HepG2 (cell line): Measurements from ENCODE around the gene CCND1. TPM values are rescaled to one million over a fixed set of nuclear protein-coding genes. Genes with fewer than 3 reads are reported as not detected.

Experiments used
- ATAC-seq: fragments of 200-7000 bp; cut with Tn5 transposase; 3 replicates; pipeline ENCODE4 v1.9.1; 2020; ENCODE audit warnings: mild to moderate bottlenecking, moderate library complexity
- BruUV-seq: library from RNA; stranded (reverse); fragments of 400-500 nt; replicated peaks from 2 replicates; lab custom pipeline; 2021; lab: Mats Ljungman, UMichigan
- CTCF ChIA-PET: fragments of 300-600 bp; formaldehyde crosslinking; extraction: SDS; loops from one replicate; lab custom pipeline; 2021; ENCODE audit warnings: low total read pairs, inconsistent platforms, low intra/inter-chr PET ratio; lab: Yijun Ruan, JAX
- POLR2A ChIA-PET: fragments of 350-600 bp; sonication (Branson Sonifier 250); formaldehyde crosslinking; loops from one replicate; lab custom pipeline; 2020; ENCODE audit warnings: antibody characterized with exemption, inconsistent platforms; lab: Yijun Ruan, JAX
- DNase-seq: peaks from one replicate; pipeline ENCODE4 v3.0.0-alpha.2; 2015; ENCODE audit warnings: low spot score
- FAIRE-seq: peaks from 3 replicates; lab custom pipeline; 2011; peaks lifted over from hg19 to GRCh38; lab: Jason Lieb, UNC
- H2AFZ ChIP-seq: one replicate; pipeline ENCODE4 v1.6.1; 2011; ENCODE audit warnings: low read length, inconsistent platforms
- H3K27ac ChIP-seq: fragments of 300-600 bp; 3 replicates; pipeline ENCODE4 v1.8.0; 2011; ENCODE audit warnings: mixed run types, mild to moderate bottlenecking, mixed read lengths, low read length, inconsistent platforms; ENCODE audit not compliant: insufficient read depth; ENCODE audit errors: extremely low read length
- H3K27me3 ChIP-seq, 2 experiments: fragments of 200-600 bp in 1 of 2; 2 replicates in 1 of 2; 3 replicates in 1 of 2; pipeline versions ENCODE4 v1.6.0 to v1.8.0; 2011; ENCODE audit warnings: low read length in 2 of 2, mild to moderate bottlenecking in 2 of 2, moderate library complexity in 2 of 2, inconsistent platforms in 1 of 2; ENCODE audit not compliant: insufficient read depth in 2 of 2, control insufficient read depth in 1 of 2
- H3K36me3 ChIP-seq, 2 experiments: fragments of 200-600 bp in 1 of 2; replicated peaks in 1 of 2; 2 replicates in 1 of 2; 3 replicates in 1 of 2; pipeline versions ENCODE4 v1.5.1 to v1.8.0; 2011; ENCODE audit warnings: low read length in 2 of 2, inconsistent platforms in 1 of 2; ENCODE audit not compliant: insufficient read depth in 2 of 2, control insufficient read depth in 1 of 2
- H3K4me1 ChIP-seq: 2 replicates; pipeline ENCODE4 v1.5.1; 2012; ENCODE audit warnings: low read length, inconsistent platforms; ENCODE audit not compliant: insufficient read depth
- H3K4me2 ChIP-seq: 2 replicates; pipeline ENCODE4 v1.6.0; 2011; ENCODE audit warnings: low read depth, low read length, inconsistent platforms
- H3K4me3 ChIP-seq, 3 experiments: fragments of 200-600 bp in 1 of 3; sonication (generic), shearing (Covaris generic) in 1 of 3; replicated peaks in 1 of 3; 2 replicates each; pipeline ENCODE4 v1.5.1; 2011 to 2016; ENCODE audit warnings: low read length in 3 of 3, inconsistent platforms in 2 of 3, low read depth in 2 of 3, mild to moderate bottlenecking in 2 of 3, control low read depth in 1 of 3, mixed read lengths in 1 of 3; ENCODE audit not compliant: insufficient read depth in 1 of 3
- H3K79me2 ChIP-seq: one replicate; pipeline ENCODE4 v1.6.1; 2011; ENCODE audit warnings: low read length, inconsistent platforms; ENCODE audit not compliant: insufficient read depth
- H3K9ac ChIP-seq: 2 replicates; pipeline ENCODE4 v1.6.0; 2011; ENCODE audit warnings: mild to moderate bottlenecking, low read depth, low read length, inconsistent platforms; ENCODE audit not compliant: insufficient read depth
- H3K9me3 ChIP-seq: 2 replicates; pipeline ENCODE4 v1.5.1; 2012; ENCODE audit warnings: mild to moderate bottlenecking, low read length
- H4K20me1 ChIP-seq: 2 replicates; pipeline ENCODE4 v1.6.0; 2011; ENCODE audit warnings: inconsistent platforms, mild to moderate bottlenecking, low read length, moderate library complexity; ENCODE audit not compliant: insufficient read depth
- CEBPG ChIP-seq: IDR thresholded peaks from 2 replicates; pipeline ENCODE4 v1.6.1; 2016
- HHEX ChIP-seq: IDR thresholded peaks from 2 replicates; pipeline ENCODE4 v1.6.1; 2016; ENCODE audit warnings: control low read depth
- KLF6 ChIP-seq: IDR thresholded peaks from 2 replicates; pipeline ENCODE4 v1.8.0; 2016; ENCODE audit warnings: missing biosample characterization, missing genetic modification reagents
- NFATC3 ChIP-seq: sonication (generic); formaldehyde crosslinking; IDR thresholded peaks from 2 replicates; pipeline ENCODE4 v1.5.1; 2020; ENCODE audit warnings: mild to moderate bottlenecking, missing genetic modification reagents
- RBM39 ChIP-seq: fragments of 200-400 bp; formaldehyde crosslinking; IDR thresholded peaks from one replicate; pipeline ENCODE4 v1.6.1; 2018; ENCODE audit warnings: antibody characterized with exemption, mild to moderate bottlenecking, low read depth, low read length; ENCODE audit not compliant: poor library complexity, severe bottlenecking
- RFX3 ChIP-seq: IDR thresholded peaks from 2 replicates; pipeline ENCODE4 v1.6.1; 2016; ENCODE audit warnings: missing biosample characterization, missing genetic modification reagents
- RNF2 ChIP-seq: fragments of 450-650 bp; conservative IDR thresholded peaks from 2 replicates; pipeline ENCODE4 v1.6.1; 2016; ENCODE audit warnings: low read depth
- SMYD3 ChIP-seq: sonication (generic); formaldehyde crosslinking; IDR thresholded peaks from 2 replicates; pipeline ENCODE4 v1.8.1; 2023; ENCODE audit warnings: mild to moderate bottlenecking, missing genetic modification reagents
- SP2 ChIP-seq: sonication (generic); formaldehyde crosslinking; IDR thresholded peaks from 2 replicates; pipeline ENCODE4 v1.5.1; 2020; ENCODE audit warnings: mild to moderate bottlenecking, missing genetic modification reagents
- XBP1 ChIP-seq: sonication (generic); formaldehyde crosslinking; IDR thresholded peaks from 2 replicates; pipeline ENCODE4 v1.5.0; 2020; ENCODE audit warnings: missing genetic modification reagents
- ZNF326 ChIP-seq: sonication (generic); formaldehyde crosslinking; IDR thresholded peaks from 2 replicates; pipeline ENCODE4 v1.4.0; 2020; ENCODE audit warnings: missing genetic modification reagents, borderline replicate concordance
- ZSCAN22 ChIP-seq: sonication (generic); formaldehyde crosslinking; IDR thresholded peaks from 2 replicates; pipeline ENCODE4 v1.4.0; 2020; ENCODE audit warnings: mild to moderate bottlenecking, missing genetic modification reagents
- ZSCAN9 ChIP-seq: IDR thresholded peaks from 2 replicates; pipeline ENCODE4 v1.6.1; 2016; ENCODE audit warnings: borderline replicate concordance
- WGBS: methylation state at CpG from one replicate; pipeline ENCODE4 v1.1.6; 2017; ENCODE audit warnings: low lambda C conversion rate; 5-methylcytosine and 5-hydroxymethylcytosine counted together
- in situ Hi-C: cut with HindIII; loops from 2 replicates; pipeline ENCODE4 v1.10.0; 2017; ENCODE audit warnings: low pct_unique_long_range_greater_than_20kb; ENCODE audit not compliant: extremely low pct_ligation_motif_present
- intact Hi-C: fragments of 100-400 bp; cut with micrococcal nuclease; formaldehyde crosslinking; loops from one replicate; pipeline ENCODE4 v1.10.0; 2022; ENCODE audit not compliant: unreplicated experiment
- polyA plus RNA-seq, 8 experiments: library from polyadenylated mRNA; depleted of rRNA in 3 of 8; stranded (reverse) in 7 of 8; unstranded in 1 of 8; fragments of >200 nt; fragmentation: Illumina TruSeq in 4 of 8; extraction: Trizol in 4 of 8; gene quantifications; 2 replicates each; pipeline versions ENCODE4 v1.2.1 to v1.2.3, GENCODE V29; 2011 to 2016; ENCODE audit warnings: low read depth in 4 of 8, missing spikeins in 1 of 8, mixed read lengths in 1 of 8; ENCODE audit not compliant: insufficient read depth in 1 of 8
- total RNA-seq, 5 experiments: library from RNA; depleted of rRNA; stranded (reverse); fragments of >200 nt; fragmentation: Illumina TruSeq; extraction: Trizol; gene quantifications; 2 replicates each; pipeline ENCODE4 v1.2.3, GENCODE V29; 2016; ENCODE audit warnings: low read depth in 1 of 5
- TF ChIP-seq, protein P1 (sequence below): sonication (generic); formaldehyde crosslinking; IDR thresholded peaks from 2 replicates; pipeline ENCODE4 v1.5.1; 2020; ENCODE audit warnings: missing genetic modification reagents, mild to moderate bottlenecking, borderline replicate concordance
- TF ChIP-seq, protein P2 (sequence below): sonication (generic); formaldehyde crosslinking; IDR thresholded peaks from 2 replicates; pipeline ENCODE4 v1.4.0; 2020; ENCODE audit warnings: missing genetic modification reagents, borderline replicate concordance
- TF ChIP-seq, protein P3 (sequence below): sonication (generic); formaldehyde crosslinking; conservative IDR thresholded peaks from 2 replicates; pipeline ENCODE4 v1.8.0; 2022; ENCODE audit warnings: missing genetic modification reagents
- TF ChIP-seq, protein P4 (sequence below): sonication (generic); formaldehyde crosslinking; IDR thresholded peaks from 2 replicates; pipeline ENCODE4 v1.5.0; 2020; ENCODE audit warnings: mild to moderate bottlenecking, missing genetic modification reagents, moderate library complexity
- TF ChIP-seq, protein P5 (sequence below): sonication (generic); formaldehyde crosslinking; IDR thresholded peaks from 2 replicates; pipeline ENCODE4 v1.4.0; 2020; ENCODE audit warnings: mild to moderate bottlenecking, missing genetic modification reagents

Gene CCND1
- total and polyA plus RNA-seq, 2 of the 13 experiments (the other 11 are each of a cell fraction or from before 2014, with no cell fraction given): 107 to 136 TPM

DNA sequence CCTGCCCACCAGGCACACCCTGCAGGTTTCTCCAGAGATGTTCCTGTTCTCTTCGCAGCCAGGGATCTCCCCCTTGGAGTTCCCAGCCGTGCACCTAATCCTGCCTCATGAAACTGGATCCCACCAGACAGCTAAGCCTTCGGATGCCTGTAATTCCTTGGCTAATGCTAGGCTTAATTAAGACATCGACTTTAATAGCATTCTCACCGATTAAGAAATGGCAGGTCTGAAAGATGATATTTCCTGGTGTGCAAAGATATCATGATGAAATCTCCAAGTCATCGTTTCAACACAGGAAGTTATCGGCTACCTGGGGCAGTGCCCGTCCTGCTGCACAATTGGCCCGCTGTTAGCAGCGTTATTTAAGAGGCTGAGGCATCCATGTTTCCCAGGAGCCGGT is 41.5 kb upstream of the CCND1 start:
- no peak for ATAC-seq
- no peak for FAIRE-seq
- H4K20me1 ChIP-seq: no peaks in the 10 kb centered on the region
- no peak overlapping the region for H2AFZ ChIP-seq
- ChIA-PET CTCF (no interaction called here), POLR2A (no interaction called here)
- intact Hi-C loops: no loop called here
- no peak overlapping the region for H3K4me3 ChIP-seq
- no peaks in the 10 kb centered on the region for H3K9me3 ChIP-seq
- H3K9ac ChIP-seq: no peak overlapping the region
- no peaks in the 10 kb centered on the region for H3K79me2 ChIP-seq
- no peak overlapping the region for H3K27ac ChIP-seq
- BruUV-seq: no TSS peak
- DNase-seq: no peak
- peaks cover 23% of the 10 kb centered on the region for H3K4me1 ChIP-seq
- H3K36me3 ChIP-seq: no peaks in the 10 kb centered on the region
- no peak for TF ChIP-seq SMYD3
- TF ChIP-seq ZNF326: no peak
- no peak for TF ChIP-seq NFATC3 (CRISPR knock-in tag)
- no peak for TF ChIP-seq RFX3 (CRISPR knock-in tag)
- TF ChIP-seq, protein P1, sequence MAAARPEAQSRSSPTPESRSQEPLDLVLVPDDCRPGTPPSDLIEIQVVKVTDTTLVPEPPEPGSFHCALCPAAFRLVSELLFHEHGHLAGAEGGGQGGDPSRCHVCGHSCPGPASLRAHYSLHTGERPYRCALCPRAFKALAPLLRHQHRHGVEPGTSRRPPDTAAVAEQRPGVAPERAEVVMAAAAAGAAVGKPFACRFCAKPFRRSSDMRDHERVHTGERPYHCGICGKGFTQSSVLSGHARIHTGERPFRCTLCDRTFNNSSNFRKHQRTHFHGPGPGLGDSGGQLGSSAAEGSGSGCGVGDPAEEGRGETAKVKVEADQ (CRISPR knock-in tag): no peak
- TF ChIP-seq SP2 (CRISPR knock-in tag): no peak
- no peak for TF ChIP-seq RNF2
- TF ChIP-seq ZSCAN22 (CRISPR knock-in tag): no peak
- TF ChIP-seq, protein P2, sequence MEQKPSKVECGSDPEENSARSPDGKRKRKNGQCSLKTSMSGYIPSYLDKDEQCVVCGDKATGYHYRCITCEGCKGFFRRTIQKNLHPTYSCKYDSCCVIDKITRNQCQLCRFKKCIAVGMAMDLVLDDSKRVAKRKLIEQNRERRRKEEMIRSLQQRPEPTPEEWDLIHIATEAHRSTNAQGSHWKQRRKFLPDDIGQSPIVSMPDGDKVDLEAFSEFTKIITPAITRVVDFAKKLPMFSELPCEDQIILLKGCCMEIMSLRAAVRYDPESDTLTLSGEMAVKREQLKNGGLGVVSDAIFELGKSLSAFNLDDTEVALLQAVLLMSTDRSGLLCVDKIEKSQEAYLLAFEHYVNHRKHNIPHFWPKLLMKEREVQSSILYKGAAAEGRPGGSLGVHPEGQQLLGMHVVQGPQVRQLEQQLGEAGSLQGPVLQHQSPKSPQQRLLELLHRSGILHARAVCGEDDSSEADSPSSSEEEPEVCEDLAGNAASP (CRISPR knock-in tag): no peak
- TF ChIP-seq, protein P3, sequence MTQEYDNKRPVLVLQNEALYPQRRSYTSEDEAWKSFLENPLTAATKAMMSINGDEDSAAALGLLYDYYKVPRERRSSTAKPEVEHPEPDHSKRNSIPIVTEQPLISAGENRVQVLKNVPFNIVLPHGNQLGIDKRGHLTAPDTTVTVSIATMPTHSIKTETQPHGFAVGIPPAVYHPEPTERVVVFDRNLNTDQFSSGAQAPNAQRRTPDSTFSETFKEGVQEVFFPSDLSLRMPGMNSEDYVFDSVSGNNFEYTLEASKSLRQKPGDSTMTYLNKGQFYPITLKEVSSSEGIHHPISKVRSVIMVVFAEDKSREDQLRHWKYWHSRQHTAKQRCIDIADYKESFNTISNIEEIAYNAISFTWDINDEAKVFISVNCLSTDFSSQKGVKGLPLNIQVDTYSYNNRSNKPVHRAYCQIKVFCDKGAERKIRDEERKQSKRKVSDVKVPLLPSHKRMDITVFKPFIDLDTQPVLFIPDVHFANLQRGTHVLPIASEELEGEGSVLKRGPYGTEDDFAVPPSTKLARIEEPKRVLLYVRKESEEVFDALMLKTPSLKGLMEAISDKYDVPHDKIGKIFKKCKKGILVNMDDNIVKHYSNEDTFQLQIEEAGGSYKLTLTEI (CRISPR knock-in tag): no peak
- no peak for TF ChIP-seq KLF6 (CRISPR knock-in tag)
- TF ChIP-seq, protein P4, sequence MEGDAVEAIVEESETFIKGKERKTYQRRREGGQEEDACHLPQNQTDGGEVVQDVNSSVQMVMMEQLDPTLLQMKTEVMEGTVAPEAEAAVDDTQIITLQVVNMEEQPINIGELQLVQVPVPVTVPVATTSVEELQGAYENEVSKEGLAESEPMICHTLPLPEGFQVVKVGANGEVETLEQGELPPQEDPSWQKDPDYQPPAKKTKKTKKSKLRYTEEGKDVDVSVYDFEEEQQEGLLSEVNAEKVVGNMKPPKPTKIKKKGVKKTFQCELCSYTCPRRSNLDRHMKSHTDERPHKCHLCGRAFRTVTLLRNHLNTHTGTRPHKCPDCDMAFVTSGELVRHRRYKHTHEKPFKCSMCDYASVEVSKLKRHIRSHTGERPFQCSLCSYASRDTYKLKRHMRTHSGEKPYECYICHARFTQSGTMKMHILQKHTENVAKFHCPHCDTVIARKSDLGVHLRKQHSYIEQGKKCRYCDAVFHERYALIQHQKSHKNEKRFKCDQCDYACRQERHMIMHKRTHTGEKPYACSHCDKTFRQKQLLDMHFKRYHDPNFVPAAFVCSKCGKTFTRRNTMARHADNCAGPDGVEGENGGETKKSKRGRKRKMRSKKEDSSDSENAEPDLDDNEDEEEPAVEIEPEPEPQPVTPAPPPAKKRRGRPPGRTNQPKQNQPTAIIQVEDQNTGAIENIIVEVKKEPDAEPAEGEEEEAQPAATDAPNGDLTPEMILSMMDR: no peak
- no peak for TF ChIP-seq RBM39
- TF ChIP-seq CEBPG (CRISPR knock-in tag): no peak
- TF ChIP-seq ZSCAN9 (CRISPR knock-in tag): no peak
- TF ChIP-seq, protein P5, sequence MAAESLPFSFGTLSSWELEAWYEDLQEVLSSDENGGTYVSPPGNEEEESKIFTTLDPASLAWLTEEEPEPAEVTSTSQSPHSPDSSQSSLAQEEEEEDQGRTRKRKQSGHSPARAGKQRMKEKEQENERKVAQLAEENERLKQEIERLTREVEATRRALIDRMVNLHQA (CRISPR knock-in tag): no peak
- no peak for TF ChIP-seq XBP1 (CRISPR knock-in tag)
- TF ChIP-seq HHEX (CRISPR knock-in tag): no peak
- no peak overlapping the region for H3K4me2 ChIP-seq
- peaks cover 2 to 19% of the 10 kb centered on the region in 2 experiments; a peak in 4 of 5 replicates for H3K27me3 ChIP-seq
- WGBS: 60% methylated on average over 11 of the region's 11 CpGs
- in situ Hi-C loops: no loop called here
